B cell (primary cell): ENCODE data around the gene SRSF1. TPM values are rescaled to one million over a fixed set of nuclear protein-coding genes. Genes with fewer than 3 reads are reported as not detected.

Experiments
- ATAC-seq: fragments of 200-7000 bp; cut with Tn5 transposase; one replicate; pipeline ENCODE4 v1.10.0; 2021; ENCODE audit warnings: low read depth, mild to moderate bottlenecking, moderate number of reproducible peaks, moderate library complexity
- CTCF ChIA-PET: fragments of 350-600 bp; sonication (Branson Sonifier 250); formaldehyde crosslinking; loops from one replicate; lab custom pipeline; 2021; ENCODE audit warnings: antibody characterized with exemption, inconsistent platforms; lab: Charles Lee
- POLR2A ChIA-PET: fragments of 350-600 bp; sonication (Branson Sonifier 250); formaldehyde crosslinking; loops from one replicate; lab custom pipeline; 2021; ENCODE audit warnings: antibody characterized with exemption; lab: Charles Lee
- DNase-seq: peaks from one replicate; pipeline ENCODE4 v3.0.0; 2013
- H2AFZ ChIP-seq: 2 replicates; pipeline ENCODE4 v1.6.1; 2012; ENCODE audit warnings: mild to moderate bottlenecking, low read depth, low read length; ENCODE audit not compliant: insufficient read depth, poor library complexity, severe bottlenecking
- H3K27ac ChIP-seq, 2 donors: 1 replicate in 1 of 2; 2 replicates in 1 of 2; pipeline ENCODE4 v1.5.1; 2012 to 2013; ENCODE audit warnings: low read length in 2 of 2, mild to moderate bottlenecking in 2 of 2, moderate library complexity in 1 of 2
- H3K27me3 ChIP-seq, 4 experiments: fragments of 200-600 bp in 1 of 4; sonication (generic) in 1 of 4; replicated peaks in 1 of 4; 1 replicate in 2 of 4; 2 replicates in 2 of 4; pipeline versions ENCODE4 v1.6.1 to v1.7.0; 2013 to 2016; ENCODE audit warnings: low read length in 3 of 4, mild to moderate bottlenecking in 2 of 4, mixed read lengths in 1 of 4, moderate library complexity in 1 of 4; ENCODE audit not compliant: insufficient read depth in 4 of 4, control insufficient read depth in 3 of 4; ENCODE audit errors: control extremely low read depth in 1 of 4
- H3K36me3 ChIP-seq, 2 experiments: replicated peaks in 1 of 2; 1 replicate in 1 of 2; 2 replicates in 1 of 2; pipeline versions ENCODE4 v1.6.1 to v1.7.1; 2013; ENCODE audit warnings: low read length in 1 of 2; ENCODE audit not compliant: insufficient read depth in 2 of 2, control insufficient read depth in 1 of 2; ENCODE audit errors: control extremely low read depth in 1 of 2, extremely low read depth in 1 of 2
- H3K4me1 ChIP-seq, 2 donors: fragments of 200-600 bp in 1 of 2; sonication (generic) in 1 of 2; 1 replicate in 1 of 2; 2 replicates in 1 of 2; pipeline versions ENCODE4 v1.5.1 to v1.6.1; 2013 to 2017; ENCODE audit warnings: low read length in 2 of 2; ENCODE audit not compliant: control insufficient read depth in 2 of 2, insufficient read depth in 2 of 2
- H3K4me2 ChIP-seq: replicated peaks from 2 replicates; pipeline ENCODE3; 2012; ENCODE audit warnings: mild to moderate bottlenecking, low read depth, low read length; ENCODE audit not compliant: poor library complexity, severe bottlenecking
- H3K4me3 ChIP-seq, 5 experiments: fragments of 200-600 bp in 1 of 5; sonication (generic) in 1 of 5; 1 replicate in 3 of 5; 2 replicates in 2 of 5; pipeline versions ENCODE4 v1.5.1 to v1.7.0; 2011 to 2016; ENCODE audit warnings: low read length in 4 of 5, mild to moderate bottlenecking in 4 of 5, low read depth in 2 of 5, control low read depth in 1 of 5, moderate library complexity in 1 of 5; ENCODE audit not compliant: insufficient read depth in 1 of 5; ENCODE audit errors: control extremely low read depth in 1 of 5, extremely low read depth in 1 of 5
- H3K79me2 ChIP-seq: fragments of 200-600 bp; sonication (generic); one replicate; pipeline ENCODE4 v1.6.0; 2016; ENCODE audit warnings: low read length; ENCODE audit not compliant: control insufficient read depth, insufficient read depth
- H3K9ac ChIP-seq: fragments of 200-600 bp; sonication (generic); 2 replicates; pipeline ENCODE4 v1.6.1; 2017; ENCODE audit warnings: mild to moderate bottlenecking, low read length, moderate library complexity
- H3K9me3 ChIP-seq, 3 donors: one replicate each; pipeline versions ENCODE4 v1.6.1 to v1.7.1; 2013; ENCODE audit warnings: low read length in 2 of 3; ENCODE audit not compliant: control insufficient read depth in 2 of 3, insufficient read depth in 1 of 3; ENCODE audit errors: control extremely low read depth in 1 of 3
- H4K20me1 ChIP-seq: 2 replicates; pipeline ENCODE4 v1.6.0; 2012; ENCODE audit warnings: mild to moderate bottlenecking, low read length; ENCODE audit not compliant: insufficient read depth, control insufficient read depth, poor library complexity, severe bottlenecking
- H3K27ac Mint-ChIP-seq: one replicate; pipeline ENCODE4 v1.8.0; 2021; ENCODE audit warnings: mixed read lengths
- H3K27me3 Mint-ChIP-seq: one replicate; pipeline ENCODE4 v1.8.0; 2021; ENCODE audit warnings: mixed read lengths
- H3K4me1 Mint-ChIP-seq: one replicate; pipeline ENCODE4 v1.8.0; 2021; ENCODE audit warnings: mixed read lengths
- H3K4me3 Mint-ChIP-seq: one replicate; pipeline ENCODE4 v1.8.0; 2021; ENCODE audit warnings: mixed read lengths
- H3K9me3 Mint-ChIP-seq: one replicate; pipeline ENCODE4 v1.8.0; 2022; ENCODE audit warnings: mixed read lengths; ENCODE audit not compliant: insufficient read depth
- EZH2 ChIP-seq: IDR thresholded peaks from 2 replicates; pipeline ENCODE4 v1.6.1; 2012; ENCODE audit warnings: borderline replicate concordance, low read depth, mild to moderate bottlenecking, moderate library complexity, low read length; ENCODE audit not compliant: insufficient read depth, poor library complexity, severe bottlenecking
- WGBS: methylation state at CpG from one replicate; pipeline ENCODE4 v1.1.5; 2013; ENCODE audit warnings: missing lambda C conversion rate; ENCODE audit not compliant: insufficient coverage; 5-methylcytosine and 5-hydroxymethylcytosine counted together
- intact Hi-C: fragments of 100-400 bp; cut with micrococcal nuclease; formaldehyde crosslinking; loops from one replicate; pipeline ENCODE4 v1.10.0; 2022
- polyA plus RNA-seq: library from polyadenylated mRNA; depleted of rRNA; stranded (reverse); fragments of >200 nt; gene quantifications from 2 replicates; pipeline ENCODE4 v1.2.3, GENCODE V29; 2012
- total RNA-seq, 2 donors: library from RNA; stranded (reverse); fragments of 120-200 nt in 1 of 2; gene quantifications; 1 replicate in 1 of 2; 2 replicates in 1 of 2; pipeline versions ENCODE4 v1.2.3 to v1.2.4, GENCODE V29; 2013 to 2022
- TF ChIP-seq, protein P1 (sequence below): fragments of 200-600 bp; IDR thresholded peaks from one replicate; pipeline ENCODE4 v1.8.0; 2022; ENCODE audit warnings: antibody characterized with exemption, mild to moderate bottlenecking

The SRSF1 gene
- total and polyA plus RNA-seq, 2 donors (not counting 1 experiment from before 2014, with no cell fraction given): 163 to 250 TPM

DNA sequence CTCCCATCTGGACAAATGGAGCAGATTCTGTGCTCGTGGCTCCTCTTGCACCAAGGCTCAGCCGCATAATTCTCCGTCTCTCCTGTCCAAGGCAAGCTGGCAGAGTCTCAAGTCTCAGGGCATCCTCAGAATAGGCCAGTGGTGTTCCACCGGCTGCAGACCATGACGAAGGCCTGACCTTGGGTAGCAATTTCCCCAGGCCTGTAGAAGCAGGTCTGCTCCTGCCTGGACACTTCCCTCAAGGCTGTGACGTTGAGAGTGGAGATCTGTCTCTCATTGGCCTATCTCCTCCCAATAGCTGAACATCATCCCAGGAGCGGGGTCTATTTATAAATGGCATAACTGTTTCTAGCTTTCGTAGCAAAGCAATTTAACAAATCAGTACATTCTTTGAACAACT is 33.3 kb upstream of the SRSF1 start:
- H3K27me3 Mint-ChIP-seq: peaks cover 50% of the 10 kb centered on the region
- no peak for ATAC-seq

DNA sequence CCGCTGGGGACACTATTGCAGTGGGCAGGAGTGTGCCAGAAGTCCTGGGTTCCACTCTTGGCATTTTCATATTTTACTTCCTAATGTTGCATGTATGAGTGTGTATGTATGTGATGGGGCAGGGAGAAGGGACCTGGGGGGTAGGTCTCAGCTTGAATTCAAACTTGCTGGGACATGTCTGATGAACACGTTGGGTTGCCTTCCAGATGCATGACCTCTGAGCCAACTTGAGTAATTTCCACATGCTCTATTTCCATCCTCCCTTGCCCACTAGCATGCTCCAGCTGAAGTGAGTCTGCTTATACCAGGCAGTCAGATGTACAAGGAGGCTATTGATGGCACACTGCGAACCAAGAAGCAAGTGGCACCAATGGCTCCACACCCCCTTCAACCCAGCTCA is 32.9 kb upstream of the SRSF1 start:
- Histone ChIP-seq H3K4me2 (no peak overlapping the region), H2AFZ (no peak overlapping the region), H3K4me1 (no peaks in the 10 kb centered on the region), H3K79me2 (no peaks in the 10 kb centered on the region), H3K36me3 (no peaks in the 10 kb centered on the region), H3K27me3 (peaks cover 0 to 18% (median 5%) of the 10 kb centered on the region in 4 experiments), H3K9me3 (peaks cover 0 to 1% (median 0%) of the 10 kb centered on the region in 3 donors), H3K4me3 (no peak overlapping the region), H3K9ac (no peak overlapping the region), H3K27ac (no peak overlapping the region), H4K20me1 (no peaks in the 10 kb centered on the region)
- Mint-ChIP-seq H3K4me3 (no peak overlapping the region), H3K9me3 (no peaks in the 10 kb centered on the region), H3K4me1 (no peaks in the 10 kb centered on the region), H3K27me3 (peaks cover 50% of the 10 kb centered on the region), H3K27ac (no peak overlapping the region)
- POLR2A ChIA-PET: no interaction called here
- TF ChIP-seq EZH2: no peak
- TF ChIP-seq, protein P1, sequence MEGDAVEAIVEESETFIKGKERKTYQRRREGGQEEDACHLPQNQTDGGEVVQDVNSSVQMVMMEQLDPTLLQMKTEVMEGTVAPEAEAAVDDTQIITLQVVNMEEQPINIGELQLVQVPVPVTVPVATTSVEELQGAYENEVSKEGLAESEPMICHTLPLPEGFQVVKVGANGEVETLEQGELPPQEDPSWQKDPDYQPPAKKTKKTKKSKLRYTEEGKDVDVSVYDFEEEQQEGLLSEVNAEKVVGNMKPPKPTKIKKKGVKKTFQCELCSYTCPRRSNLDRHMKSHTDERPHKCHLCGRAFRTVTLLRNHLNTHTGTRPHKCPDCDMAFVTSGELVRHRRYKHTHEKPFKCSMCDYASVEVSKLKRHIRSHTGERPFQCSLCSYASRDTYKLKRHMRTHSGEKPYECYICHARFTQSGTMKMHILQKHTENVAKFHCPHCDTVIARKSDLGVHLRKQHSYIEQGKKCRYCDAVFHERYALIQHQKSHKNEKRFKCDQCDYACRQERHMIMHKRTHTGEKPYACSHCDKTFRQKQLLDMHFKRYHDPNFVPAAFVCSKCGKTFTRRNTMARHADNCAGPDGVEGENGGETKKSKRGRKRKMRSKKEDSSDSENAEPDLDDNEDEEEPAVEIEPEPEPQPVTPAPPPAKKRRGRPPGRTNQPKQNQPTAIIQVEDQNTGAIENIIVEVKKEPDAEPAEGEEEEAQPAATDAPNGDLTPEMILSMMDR: no peak
- CTCF ChIA-PET: no interaction called here
- DNase-seq: no peak
- intact Hi-C loops: no loop called here
- ATAC-seq: no peak
- WGBS: 100% methylated on average over 2 of the region's 3 CpGs

More for the DNA sequence above, 33.3 kb upstream of the SRSF1 start:
- no peaks in the 10 kb centered on the region for H3K36me3 ChIP-seq
- TF ChIP-seq, protein P1: no peak
- TF ChIP-seq EZH2: no peak
- H3K4me1 Mint-ChIP-seq: no peaks in the 10 kb centered on the region
- no peak overlapping the region for H3K4me3 Mint-ChIP-seq
- no peak overlapping the region for H3K4me3 ChIP-seq
- no peaks in the 10 kb centered on the region for H3K9me3 Mint-ChIP-seq
- H3K4me1 ChIP-seq: no peaks in the 10 kb centered on the region
- 89% methylated on average over 5 of the region's 8 CpGs for WGBS
- no peak for DNase-seq
- no peak overlapping the region for H3K4me2 ChIP-seq
- no peaks in the 10 kb centered on the region for H3K79me2 ChIP-seq
- CTCF ChIA-PET: no interaction called here
- H3K27ac Mint-ChIP-seq: no peak overlapping the region
- POLR2A ChIA-PET: no interaction called here
- intact Hi-C loops: no loop called here
- H3K27me3 ChIP-seq: peaks cover 0 to 18% (median 5%) of the 10 kb centered on the region in 4 experiments
- H3K9ac ChIP-seq: no peak overlapping the region
- H2AFZ ChIP-seq: no peak overlapping the region
- H3K27ac ChIP-seq: no peak overlapping the region
- peaks cover 0 to 1% (median 0%) of the 10 kb centered on the region in 3 donors for H3K9me3 ChIP-seq
- no peaks in the 10 kb centered on the region for H4K20me1 ChIP-seq
